Suprapubic skin (tissue), 3 donors: ENCODE data around the gene CFAP58.

Source experiments
- CTCF ChIP-seq, 2 donors: fragments of 200-600 bp in 1 of 2; fragments of 450-650 bp in 1 of 2; sonication (generic) in 1 of 2; IDR thresholded peaks; one replicate each; pipeline ENCODE4 v1.5.1; 2016 to 2019; ENCODE audit warnings: antibody characterized with exemption in 2 of 2, mild to moderate bottlenecking in 1 of 2, moderate library complexity in 1 of 2
- EP300 ChIP-seq: sonication (generic); formaldehyde crosslinking; IDR thresholded peaks from one replicate; pipeline ENCODE4 v1.6.1; 2017; ENCODE audit warnings: antibody characterized with exemption
- POLR2A ChIP-seq, 2 donors: fragments of 450-650 bp; IDR thresholded peaks; one replicate each; pipeline ENCODE4 v1.6.1; 2017; ENCODE audit warnings: antibody characterized with exemption in 2 of 2, mild to moderate bottlenecking in 2 of 2, moderate library complexity in 2 of 2

GRCh38 chr10:104317269-104317710 is 36.3 kb upstream of the CFAP58 start:
- TF ChIP-seq POLR2A (IDR thresholded peaks at IDR 0.05) (no peak), CTCF (IDR thresholded peaks at IDR 0.05) (no peak), EP300 (no peak)
